ENCODE results near the gene FRMPD4. TPM values are rescaled to one million over a fixed set of nuclear protein-coding genes. Genes with fewer than 3 reads are reported as not detected.
A peak's percentile ranks its signal among the peaks of the same experiment; 100 is the strongest.

FRMPD4 gene
- total RNA-seq, 1 donor: 1.8 TPM

GRCh38 chrX:12421918-12422317 is 283.6 kb downstream of the FRMPD4 start:
- TF ChIP-seq, protein P1, sequence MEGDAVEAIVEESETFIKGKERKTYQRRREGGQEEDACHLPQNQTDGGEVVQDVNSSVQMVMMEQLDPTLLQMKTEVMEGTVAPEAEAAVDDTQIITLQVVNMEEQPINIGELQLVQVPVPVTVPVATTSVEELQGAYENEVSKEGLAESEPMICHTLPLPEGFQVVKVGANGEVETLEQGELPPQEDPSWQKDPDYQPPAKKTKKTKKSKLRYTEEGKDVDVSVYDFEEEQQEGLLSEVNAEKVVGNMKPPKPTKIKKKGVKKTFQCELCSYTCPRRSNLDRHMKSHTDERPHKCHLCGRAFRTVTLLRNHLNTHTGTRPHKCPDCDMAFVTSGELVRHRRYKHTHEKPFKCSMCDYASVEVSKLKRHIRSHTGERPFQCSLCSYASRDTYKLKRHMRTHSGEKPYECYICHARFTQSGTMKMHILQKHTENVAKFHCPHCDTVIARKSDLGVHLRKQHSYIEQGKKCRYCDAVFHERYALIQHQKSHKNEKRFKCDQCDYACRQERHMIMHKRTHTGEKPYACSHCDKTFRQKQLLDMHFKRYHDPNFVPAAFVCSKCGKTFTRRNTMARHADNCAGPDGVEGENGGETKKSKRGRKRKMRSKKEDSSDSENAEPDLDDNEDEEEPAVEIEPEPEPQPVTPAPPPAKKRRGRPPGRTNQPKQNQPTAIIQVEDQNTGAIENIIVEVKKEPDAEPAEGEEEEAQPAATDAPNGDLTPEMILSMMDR (IDR thresholded peaks at IDR 0.05; ENCODE audit: extremely low read depth, low read depth, low read length): no peak
- no peaks in the 10 kb centered on the region for H3K27me3 ChIP-seq (ENCODE audit: insufficient read depth, low read length)
- peak overlapping the region; percentile 29 for H2AFZ ChIP-seq (ENCODE audit: low read length)
- DNase-seq (ENCODE audit: insufficient read length, low spot score, missing footprints): no peak
- no peaks in the 10 kb centered on the region for H4K20me1 ChIP-seq (ENCODE audit: insufficient read depth, low read length)
- H3K9me3 ChIP-seq (ENCODE audit: low read depth, low read length): no peaks in the 10 kb centered on the region
- H3K4me2 ChIP-seq (ENCODE audit: insufficient read depth, low read length): no peak overlapping the region
- no peaks in the 10 kb centered on the region for H3K79me2 ChIP-seq (ENCODE audit: insufficient read depth, low read length)
- H3K4me1 ChIP-seq (ENCODE audit: insufficient read depth, low read length): peaks cover 5% of the 10 kb centered on the region
- H3K4me3 ChIP-seq (ENCODE audit: insufficient read depth, low read length): no peak overlapping the region
- H3K36me3 ChIP-seq (ENCODE audit: insufficient read depth, low read length): no peaks in the 10 kb centered on the region
- no peak overlapping the region for H3K27ac ChIP-seq (ENCODE audit: low read depth, low read length)

DNA sequence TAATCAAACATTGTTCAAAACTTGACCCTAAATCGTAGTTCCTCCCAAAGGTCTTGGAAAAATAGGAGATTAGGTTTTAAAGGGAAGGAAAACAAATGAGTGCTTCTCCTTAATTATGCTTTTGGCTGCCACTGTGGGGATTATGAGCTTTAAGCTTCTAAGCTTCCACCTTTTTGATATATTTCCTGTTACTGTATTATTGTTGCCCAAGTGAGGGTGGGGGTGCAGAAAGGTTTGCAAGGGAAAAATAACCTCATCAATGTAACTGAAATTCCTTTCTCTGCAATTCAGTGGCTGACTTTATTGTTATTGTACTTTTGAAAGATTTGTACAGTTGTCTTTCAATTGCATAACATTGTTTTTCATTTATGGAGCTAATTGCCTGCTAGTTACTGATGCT is 285.1 kb downstream of the FRMPD4 start:
- TF ChIP-seq, protein P1 (IDR thresholded peaks at IDR 0.05; ENCODE audit: extremely low read depth, low read depth, low read length): no peak
- Histone ChIP-seq H3K9me3 (ENCODE audit: low read depth, low read length) (no peaks in the 10 kb centered on the region), H3K27me3 (ENCODE audit: insufficient read depth, low read length) (no peaks in the 10 kb centered on the region), H3K4me3 (ENCODE audit: insufficient read depth, low read length) (no peak overlapping the region), H4K20me1 (ENCODE audit: insufficient read depth, low read length) (no peaks in the 10 kb centered on the region), H2AFZ (ENCODE audit: low read length) (no peak overlapping the region), H3K27ac (ENCODE audit: low read depth, low read length) (no peak overlapping the region), H3K79me2 (ENCODE audit: insufficient read depth, low read length) (no peaks in the 10 kb centered on the region), H3K36me3 (ENCODE audit: insufficient read depth, low read length) (no peaks in the 10 kb centered on the region), H3K4me1 (ENCODE audit: insufficient read depth, low read length) (peaks cover 5% of the 10 kb centered on the region), H3K4me2 (ENCODE audit: insufficient read depth, low read length) (no peak overlapping the region)
- DNase-seq (ENCODE audit: insufficient read length, low spot score, missing footprints): no peak

DNA sequence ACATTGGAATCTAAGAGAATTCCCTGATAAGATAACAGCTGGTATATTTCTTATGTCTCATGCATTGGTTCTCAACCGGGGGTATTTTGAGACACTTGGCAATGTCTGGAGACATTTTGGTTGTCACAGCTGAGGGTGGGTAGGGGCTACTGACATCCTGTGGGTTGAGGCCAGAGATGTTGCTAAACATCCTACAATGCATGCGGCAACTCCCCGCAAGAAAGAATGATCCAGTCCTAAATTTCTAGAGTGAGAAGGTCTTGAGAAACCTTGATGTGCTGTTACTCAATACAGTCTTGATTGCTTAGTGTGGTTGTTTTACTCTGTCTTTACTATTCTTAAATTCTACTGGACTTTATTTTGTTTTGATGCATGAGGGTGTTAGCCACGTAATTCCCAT is 287.2 kb downstream of the FRMPD4 start:
- no peaks in the 10 kb centered on the region for H3K9me3 ChIP-seq (ENCODE audit: low read depth, low read length)
- DNase-seq (ENCODE audit: insufficient read length, low spot score, missing footprints): no peak
- no peaks in the 10 kb centered on the region for H3K79me2 ChIP-seq (ENCODE audit: insufficient read depth, low read length)
- no peaks in the 10 kb centered on the region for H4K20me1 ChIP-seq (ENCODE audit: insufficient read depth, low read length)
- H3K4me2 ChIP-seq (ENCODE audit: insufficient read depth, low read length): no peak overlapping the region
- no peak overlapping the region for H2AFZ ChIP-seq (ENCODE audit: low read length)
- no peak overlapping the region for H3K4me3 ChIP-seq (ENCODE audit: insufficient read depth, low read length)
- H3K27me3 ChIP-seq (ENCODE audit: insufficient read depth, low read length): no peaks in the 10 kb centered on the region
- peaks cover 5% of the 10 kb centered on the region for H3K4me1 ChIP-seq (ENCODE audit: insufficient read depth, low read length)
- no peak overlapping the region for H3K27ac ChIP-seq (ENCODE audit: low read depth, low read length)
- H3K36me3 ChIP-seq (ENCODE audit: insufficient read depth, low read length): no peaks in the 10 kb centered on the region
- TF ChIP-seq, protein P1 (IDR thresholded peaks at IDR 0.05; ENCODE audit: extremely low read depth, low read depth, low read length): no peak

DNA sequence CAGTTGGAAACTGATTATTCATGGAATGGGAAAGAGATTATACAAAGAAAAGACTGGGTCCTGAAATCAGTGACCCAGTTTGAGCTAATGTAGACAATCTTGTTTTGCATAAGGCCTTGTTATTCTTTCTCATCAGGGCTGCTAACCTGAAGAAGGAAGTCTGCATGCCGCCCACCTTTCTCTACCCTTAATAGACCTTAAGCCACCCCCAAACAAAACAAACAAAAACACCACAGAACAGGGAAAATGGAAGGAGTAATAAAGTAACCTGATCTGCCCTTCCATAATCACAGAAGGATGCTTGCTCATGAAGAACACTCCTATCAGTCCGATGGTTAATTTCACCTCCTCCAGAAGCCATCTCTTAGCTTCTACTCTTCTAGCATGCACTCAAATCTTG is 288.1 kb downstream of the FRMPD4 start:
- no peaks in the 10 kb centered on the region for H3K9me3 ChIP-seq (ENCODE audit: low read depth, low read length)

More for the DNA sequence above, 288.1 kb downstream of the FRMPD4 start:
- no peak overlapping the region for H3K27ac ChIP-seq (ENCODE audit: low read depth, low read length)
- H3K4me2 ChIP-seq (ENCODE audit: insufficient read depth, low read length): no peak overlapping the region
- peaks cover 5% of the 10 kb centered on the region for H3K4me1 ChIP-seq (ENCODE audit: insufficient read depth, low read length)
- H3K79me2 ChIP-seq (ENCODE audit: insufficient read depth, low read length): no peaks in the 10 kb centered on the region
- H3K27me3 ChIP-seq (ENCODE audit: insufficient read depth, low read length): no peaks in the 10 kb centered on the region
- no peaks in the 10 kb centered on the region for H3K36me3 ChIP-seq (ENCODE audit: insufficient read depth, low read length)
- no peaks in the 10 kb centered on the region for H4K20me1 ChIP-seq (ENCODE audit: insufficient read depth, low read length)
- H2AFZ ChIP-seq (ENCODE audit: low read length): no peak overlapping the region
- DNase-seq (ENCODE audit: insufficient read length, low spot score, missing footprints): no peak
- TF ChIP-seq, protein P1 (IDR thresholded peaks at IDR 0.05; ENCODE audit: extremely low read depth, low read depth, low read length): no peak
- H3K4me3 ChIP-seq (ENCODE audit: insufficient read depth, low read length): no peak overlapping the region

All from osteoblast (primary cell).